ENCODE results near the gene POU3F2. TPM values are rescaled to one million over a fixed set of nuclear protein-coding genes. Genes with fewer than 3 reads are reported as not detected.

The POU3F2 gene
- total RNA-seq (not detected), polyA plus RNA-seq (not detected)

DNA sequence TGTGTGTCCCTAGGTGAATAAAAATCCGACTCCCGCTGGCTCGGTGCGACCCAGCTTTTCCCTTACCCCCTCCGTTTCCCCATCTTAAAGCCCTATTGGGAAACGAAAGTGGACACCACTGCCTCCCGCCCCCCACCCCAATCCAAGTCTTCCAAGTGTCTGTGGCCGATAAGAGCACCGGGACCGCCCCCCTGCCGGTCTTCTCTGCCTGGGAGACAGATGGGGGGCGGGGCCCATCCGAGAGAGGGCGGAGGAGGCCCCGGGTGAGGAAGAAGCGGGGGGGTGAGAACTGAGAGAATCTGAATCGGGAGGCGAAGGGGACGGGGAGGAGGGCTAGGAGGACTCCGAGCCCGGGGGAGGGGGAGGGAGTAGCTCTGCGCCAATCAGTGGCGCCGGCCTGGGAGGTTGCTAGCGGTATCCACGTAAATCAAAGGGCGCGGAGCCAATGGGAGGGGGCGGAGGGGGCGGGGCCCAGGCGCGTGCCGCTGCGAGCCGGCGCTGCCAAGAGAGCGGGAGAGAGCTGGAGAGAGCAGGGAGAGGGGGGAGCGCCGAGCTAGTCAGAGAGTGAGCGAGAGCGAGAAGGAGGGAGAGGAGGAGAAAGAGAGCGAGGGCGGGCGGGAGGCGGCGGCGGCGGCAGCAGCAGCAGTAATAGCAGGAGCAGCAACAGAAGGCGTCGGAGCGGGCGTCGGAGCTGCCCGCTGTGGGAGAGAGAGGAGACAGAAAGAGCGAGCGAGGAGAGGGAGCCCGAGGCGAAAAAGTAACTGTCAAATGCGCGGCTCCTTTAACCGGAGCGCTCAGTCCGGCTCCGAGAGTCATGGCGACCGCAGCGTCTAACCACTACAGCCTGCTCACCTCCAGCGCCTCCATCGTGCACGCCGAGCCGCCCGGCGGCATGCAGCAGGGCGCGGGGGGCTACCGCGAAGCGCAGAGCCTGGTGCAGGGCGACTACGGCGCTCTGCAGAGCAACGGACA is at the start of gene POU3F2:
POU3F2 (plus strand) TSS at position 515 of the 972 bp plus-strand sequence; CDS start at position 815, 300 bp downstream.
- H3K4me3 ChIP-seq (ENCODE audit: low read depth, low read length): peak within 1 kb of the TSS; percentile 77
- no peaks in the 10 kb centered on the region for H3K36me3 ChIP-seq (ENCODE audit: control insufficient read depth, insufficient read depth, low read length)
- H3K27ac Mint-ChIP-seq: peak within 1 kb of the TSS in 2 of 3 donors; percentile 15 to 26
- H3K27ac ChIP-seq (ENCODE audit: insufficient read depth, low read length, poor library complexity, severe bottlenecking): no peak within 1 kb of the TSS
- peaks cover 45% of the 10 kb centered on the region for H3K27me3 ChIP-seq (ENCODE audit: control insufficient read depth, insufficient read depth, low read length)
- ATAC-seq (ENCODE audit: low read depth in 2 of 2) (peak; percentile 62 to 72), DNase-seq (peak; percentile 44 to 78 (median 56))
- peaks cover 12 to 56% (median 42%) of the 10 kb centered on the region in 4 donors for H3K4me1 Mint-ChIP-seq
- peak within 1 kb of the TSS; percentile 84 to 97 (median 94) for H3K4me3 Mint-ChIP-seq
- peaks cover 41% of the 10 kb centered on the region for H3K4me1 ChIP-seq (ENCODE audit: control insufficient read depth, insufficient read depth, low read length, poor library complexity, severe bottlenecking)
- H3K9me3 ChIP-seq (ENCODE audit: control insufficient read depth in 2 of 2, low read length in 2 of 2): no peaks in the 10 kb centered on the region
- H3K36me3 Mint-ChIP-seq: no peaks in the 10 kb centered on the region
- peaks cover 88% of the 10 kb centered on the region for H3K27me3 Mint-ChIP-seq
- peaks cover 0 to 8% (median 0%) of the 10 kb centered on the region in 7 donors for H3K9me3 Mint-ChIP-seq

DNA sequence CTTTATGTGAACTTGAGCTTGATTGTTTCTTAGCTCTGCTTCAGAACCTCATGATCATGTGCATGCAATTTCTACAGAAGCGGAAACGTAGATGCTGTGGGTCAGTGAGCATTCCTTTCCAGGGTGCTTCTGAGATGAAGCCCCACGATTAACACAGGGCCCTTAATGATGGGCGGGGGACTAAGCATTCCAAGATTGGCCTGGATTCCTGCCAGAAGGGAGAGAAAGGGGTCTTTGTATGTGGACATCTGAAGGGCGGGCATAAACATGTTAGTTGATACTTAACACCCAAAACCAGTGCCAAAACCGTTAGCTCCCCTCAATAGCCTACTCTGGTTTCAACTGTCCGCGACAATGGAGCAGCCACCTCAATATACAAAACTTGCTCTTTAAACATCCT is 46.9 kb upstream of the POU3F2 start:
- no peaks in the 10 kb centered on the region for H3K4me1 Mint-ChIP-seq
- no peaks in the 10 kb centered on the region for H3K36me3 Mint-ChIP-seq
- H3K27ac Mint-ChIP-seq: no peak overlapping the region
- DNase-seq (no peak), ATAC-seq (ENCODE audit: low read depth in 2 of 2) (no peak)
- no peaks in the 10 kb centered on the region for H3K36me3 ChIP-seq (ENCODE audit: control insufficient read depth, insufficient read depth, low read length)
- peaks cover 0 to 2% (median 0%) of the 10 kb centered on the region in 7 donors for H3K9me3 Mint-ChIP-seq
- peaks cover under 1% of the 10 kb centered on the region for H3K27me3 ChIP-seq (ENCODE audit: control insufficient read depth, insufficient read depth, low read length)
- peaks cover 24% of the 10 kb centered on the region for H3K27me3 Mint-ChIP-seq
- no peak overlapping the region for H3K27ac ChIP-seq (ENCODE audit: insufficient read depth, low read length, poor library complexity, severe bottlenecking)
- no peaks in the 10 kb centered on the region for H3K4me1 ChIP-seq (ENCODE audit: control insufficient read depth, insufficient read depth, low read length, poor library complexity, severe bottlenecking)
- H3K4me3 Mint-ChIP-seq: no peak overlapping the region
- H3K9me3 ChIP-seq (ENCODE audit: control insufficient read depth in 2 of 2, low read length in 2 of 2): no peaks in the 10 kb centered on the region
- no peak overlapping the region for H3K4me3 ChIP-seq (ENCODE audit: low read depth, low read length)

DNA sequence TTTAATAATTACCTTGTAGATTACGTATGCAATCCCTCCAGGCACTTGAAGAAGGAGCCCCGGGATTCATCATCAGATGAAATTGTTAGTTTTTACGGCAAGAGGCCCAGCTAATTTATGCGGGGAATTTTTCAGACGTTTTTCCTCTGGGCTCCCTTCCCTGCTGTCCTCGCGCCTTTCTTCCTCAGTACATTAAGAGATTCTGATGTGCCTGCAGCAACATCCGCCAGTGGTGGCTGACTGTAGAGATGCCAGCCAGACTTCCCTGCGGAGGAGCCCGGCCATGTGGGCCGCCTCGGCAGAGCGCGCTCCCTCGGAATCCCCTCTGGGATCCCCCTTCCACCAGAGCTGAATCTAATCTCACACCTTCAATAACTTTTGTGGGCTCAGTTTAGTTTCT is 46.4 kb upstream of the POU3F2 start:
- H3K36me3 ChIP-seq (ENCODE audit: control insufficient read depth, insufficient read depth, low read length): no peaks in the 10 kb centered on the region
- ATAC-seq (ENCODE audit: low read depth in 2 of 2) (no peak), DNase-seq (no peak)
- H3K27ac Mint-ChIP-seq: no peak overlapping the region
- H3K9me3 Mint-ChIP-seq: peaks cover 0 to 1% (median 0%) of the 10 kb centered on the region in 7 donors
- H3K27ac ChIP-seq (ENCODE audit: insufficient read depth, low read length, poor library complexity, severe bottlenecking): no peak overlapping the region
- H3K4me1 Mint-ChIP-seq: no peaks in the 10 kb centered on the region
- no peak overlapping the region for H3K4me3 Mint-ChIP-seq
- H3K9me3 ChIP-seq (ENCODE audit: control insufficient read depth in 2 of 2, low read length in 2 of 2): no peaks in the 10 kb centered on the region
- H3K4me3 ChIP-seq (ENCODE audit: low read depth, low read length): no peak overlapping the region
- H3K4me1 ChIP-seq (ENCODE audit: control insufficient read depth, insufficient read depth, low read length, poor library complexity, severe bottlenecking): no peaks in the 10 kb centered on the region
- H3K36me3 Mint-ChIP-seq: no peaks in the 10 kb centered on the region
- peaks cover 24% of the 10 kb centered on the region for H3K27me3 Mint-ChIP-seq
- H3K27me3 ChIP-seq (ENCODE audit: control insufficient read depth, insufficient read depth, low read length): no peaks in the 10 kb centered on the region

DNA sequence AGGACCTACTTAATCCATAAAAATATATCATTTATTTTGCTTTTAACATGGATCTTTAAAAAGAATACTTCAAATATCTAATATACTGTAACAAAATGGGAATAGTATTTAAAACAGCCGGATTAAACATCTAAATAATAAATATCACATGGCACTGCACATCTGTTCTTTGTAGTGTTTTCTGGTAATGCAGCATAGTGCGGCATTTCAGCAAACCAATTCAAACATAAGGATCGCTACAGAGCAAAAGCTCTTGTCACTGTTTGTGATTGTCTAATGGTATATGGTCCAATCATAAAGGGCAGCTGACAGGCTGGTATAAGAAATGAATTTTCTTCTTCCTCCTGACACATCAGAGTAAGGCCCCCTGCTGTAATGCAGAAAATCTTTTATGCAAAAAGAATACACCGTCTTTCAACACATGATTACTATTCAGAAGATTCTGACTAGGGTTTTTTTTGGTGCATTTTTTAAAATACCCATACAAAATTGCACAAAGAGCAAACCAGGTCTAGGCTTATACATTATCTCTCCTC is 40.0 kb upstream of the POU3F2 start:
- no peaks in the 10 kb centered on the region for H3K9me3 ChIP-seq (ENCODE audit: control insufficient read depth in 2 of 2, low read length in 2 of 2)
- H3K27ac Mint-ChIP-seq: no peak overlapping the region
- H3K4me3 ChIP-seq (ENCODE audit: low read depth, low read length): no peak overlapping the region
- no peaks in the 10 kb centered on the region for H3K36me3 ChIP-seq (ENCODE audit: control insufficient read depth, insufficient read depth, low read length)
- ATAC-seq (ENCODE audit: low read depth in 2 of 2) (no peak), DNase-seq (no peak)
- H3K36me3 Mint-ChIP-seq: no peaks in the 10 kb centered on the region
- no peak overlapping the region for H3K4me3 Mint-ChIP-seq
- H3K4me1 ChIP-seq (ENCODE audit: control insufficient read depth, insufficient read depth, low read length, poor library complexity, severe bottlenecking): no peaks in the 10 kb centered on the region
- H3K9me3 Mint-ChIP-seq: peaks cover 0 to 1% (median 0%) of the 10 kb centered on the region in 7 donors
- peaks cover 2% of the 10 kb centered on the region for H3K27me3 ChIP-seq (ENCODE audit: control insufficient read depth, insufficient read depth, low read length)
- H3K27ac ChIP-seq (ENCODE audit: insufficient read depth, low read length, poor library complexity, severe bottlenecking): no peak overlapping the region
- H3K27me3 Mint-ChIP-seq: peaks cover 18% of the 10 kb centered on the region
- no peaks in the 10 kb centered on the region for H3K4me1 Mint-ChIP-seq

DNA sequence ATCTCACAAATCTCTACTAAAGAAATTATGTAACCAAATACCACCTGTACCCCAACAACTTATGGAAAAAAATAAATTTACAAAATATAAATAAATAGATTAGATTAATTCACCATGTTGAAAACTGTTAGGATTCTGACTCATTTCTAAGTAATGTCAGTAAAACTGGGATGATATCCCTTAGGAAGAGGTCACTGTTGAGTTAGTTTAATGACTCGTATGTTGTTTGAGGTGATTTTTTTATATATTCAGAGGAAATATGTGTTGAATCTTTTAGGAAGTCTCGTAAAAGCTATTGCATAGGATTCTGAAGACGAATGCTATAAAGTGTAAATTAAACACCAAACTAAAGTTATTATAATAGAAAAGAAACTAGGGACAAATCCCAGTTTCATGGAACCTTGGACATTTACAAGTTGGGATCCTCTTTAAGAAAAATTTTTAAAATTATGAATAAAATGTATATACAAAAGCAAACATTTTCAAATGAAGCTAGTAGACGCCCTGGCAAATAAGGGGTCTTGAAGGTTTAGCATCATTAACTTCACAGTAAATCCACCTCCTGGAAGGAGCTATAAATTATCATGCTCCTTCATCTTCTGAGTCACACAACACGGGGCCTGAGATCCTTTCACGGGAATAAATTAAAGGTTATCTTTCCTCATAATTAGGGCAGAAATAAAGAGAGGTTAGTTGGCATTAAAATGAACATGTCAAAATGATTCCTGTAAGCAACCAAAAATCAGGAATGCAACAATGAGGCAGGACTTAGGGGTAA is 37.0 kb upstream of the POU3F2 start:
- Mint-ChIP-seq H3K27ac (no peak overlapping the region), H3K9me3 (peaks cover 0 to 1% (median 0%) of the 10 kb centered on the region in 7 donors), H3K4me3 (no peak overlapping the region), H3K36me3 (no peaks in the 10 kb centered on the region), H3K4me1 (no peaks in the 10 kb centered on the region), H3K27me3 (peaks cover 11% of the 10 kb centered on the region)
- H3K27me3 ChIP-seq (ENCODE audit: control insufficient read depth, insufficient read depth, low read length): peaks cover 2% of the 10 kb centered on the region
- H3K9me3 ChIP-seq (ENCODE audit: control insufficient read depth in 2 of 2, low read length in 2 of 2): no peaks in the 10 kb centered on the region
- ATAC-seq (ENCODE audit: low read depth in 2 of 2): no peak
- DNase-seq: no peak
- no peaks in the 10 kb centered on the region for H3K4me1 ChIP-seq (ENCODE audit: control insufficient read depth, insufficient read depth, low read length, poor library complexity, severe bottlenecking)
- H3K36me3 ChIP-seq (ENCODE audit: control insufficient read depth, insufficient read depth, low read length): no peaks in the 10 kb centered on the region
- H3K27ac ChIP-seq (ENCODE audit: insufficient read depth, low read length, poor library complexity, severe bottlenecking): no peak overlapping the region
- H3K4me3 ChIP-seq (ENCODE audit: low read depth, low read length): no peak overlapping the region

DNA sequence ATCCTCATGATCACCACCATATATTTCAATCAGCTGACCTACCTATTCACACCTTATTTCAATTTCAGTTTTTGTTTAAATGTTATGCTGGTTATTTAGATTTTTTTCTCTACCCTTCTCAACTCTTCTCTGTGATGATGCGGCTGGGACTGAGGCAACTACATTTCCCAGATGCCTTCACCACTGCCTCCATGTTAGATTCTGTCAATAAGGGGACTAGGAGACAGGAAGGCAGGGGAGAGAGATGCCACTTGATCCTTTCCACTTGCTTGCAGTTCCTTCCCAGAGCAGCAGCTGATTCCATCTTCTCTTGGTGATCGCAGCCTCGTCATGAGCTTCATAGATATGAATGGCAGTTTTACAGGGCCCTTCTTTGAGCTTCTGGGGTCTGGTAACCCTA is 33.5 kb upstream of the POU3F2 start:
- Histone ChIP-seq H3K4me3 (ENCODE audit: low read depth, low read length) (no peak overlapping the region), H3K36me3 (ENCODE audit: control insufficient read depth, insufficient read depth, low read length) (no peaks in the 10 kb centered on the region), H3K27me3 (ENCODE audit: control insufficient read depth, insufficient read depth, low read length) (no peaks in the 10 kb centered on the region), H3K9me3 (ENCODE audit: control insufficient read depth in 2 of 2, low read length in 2 of 2) (peaks cover 0 to under 1% of the 10 kb centered on the region in 2 experiments), H3K27ac (ENCODE audit: insufficient read depth, low read length, poor library complexity, severe bottlenecking) (no peak overlapping the region), H3K4me1 (ENCODE audit: control insufficient read depth, insufficient read depth, low read length, poor library complexity, severe bottlenecking) (no peaks in the 10 kb centered on the region)
- no peaks in the 10 kb centered on the region for H3K36me3 Mint-ChIP-seq
- H3K9me3 Mint-ChIP-seq: peaks cover 0 to 7% (median 2%) of the 10 kb centered on the region in 7 donors
- DNase-seq: no peak
- peak overlapping the region in 1 of 3 donors; percentile 7 for H3K27ac Mint-ChIP-seq
- no peak overlapping the region for H3K4me3 Mint-ChIP-seq
- H3K27me3 Mint-ChIP-seq: peaks cover 8% of the 10 kb centered on the region
- no peak for ATAC-seq (ENCODE audit: low read depth in 2 of 2)
- H3K4me1 Mint-ChIP-seq: no peaks in the 10 kb centered on the region

DNA sequence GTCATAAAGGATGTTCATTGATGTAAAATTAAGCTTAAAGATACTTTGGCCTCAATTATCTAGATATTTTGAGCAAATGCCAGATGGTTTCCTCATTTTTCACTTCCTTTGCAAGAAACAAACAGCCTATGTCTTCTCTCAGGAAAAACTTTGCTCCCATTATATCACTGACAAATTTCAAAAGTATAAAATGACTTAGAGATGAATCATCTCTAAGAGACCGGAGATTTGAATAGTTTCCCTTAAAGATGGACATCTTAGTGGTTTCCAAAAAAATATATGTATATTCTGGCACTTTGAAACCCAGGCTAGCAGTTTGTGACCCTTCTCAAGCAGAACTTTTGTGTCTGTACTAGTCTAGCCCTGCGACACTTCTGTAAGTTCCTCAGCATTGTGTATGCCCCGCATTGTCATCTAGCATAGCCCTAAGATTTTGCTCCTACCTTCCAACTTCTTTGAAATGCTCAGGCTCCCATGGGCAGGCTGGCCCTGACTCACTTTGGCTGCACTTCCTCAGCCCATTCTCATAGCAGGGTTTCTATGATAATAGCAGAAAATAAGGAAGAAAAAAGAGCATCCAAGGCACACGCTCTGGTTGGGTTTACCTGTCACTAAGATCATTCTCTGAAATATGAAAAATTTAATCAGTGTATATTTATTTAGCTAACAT is 25.7 kb upstream of the POU3F2 start:
- peaks cover 0 to 7% (median 2%) of the 10 kb centered on the region in 7 donors for H3K9me3 Mint-ChIP-seq
- Histone ChIP-seq H3K36me3 (ENCODE audit: control insufficient read depth, insufficient read depth, low read length) (no peaks in the 10 kb centered on the region), H3K27ac (ENCODE audit: insufficient read depth, low read length, poor library complexity, severe bottlenecking) (no peak overlapping the region), H3K4me1 (ENCODE audit: control insufficient read depth, insufficient read depth, low read length, poor library complexity, severe bottlenecking) (no peaks in the 10 kb centered on the region), H3K4me3 (ENCODE audit: low read depth, low read length) (no peak overlapping the region), H3K27me3 (ENCODE audit: control insufficient read depth, insufficient read depth, low read length) (peaks cover 17% of the 10 kb centered on the region), H3K9me3 (ENCODE audit: control insufficient read depth in 2 of 2, low read length in 2 of 2) (peaks cover 0 to 2% of the 10 kb centered on the region in 2 experiments)
- H3K4me3 Mint-ChIP-seq: no peak overlapping the region
- H3K27ac Mint-ChIP-seq: no peak overlapping the region
- H3K36me3 Mint-ChIP-seq: no peaks in the 10 kb centered on the region
- peaks cover 4% of the 10 kb centered on the region for H3K27me3 Mint-ChIP-seq
- no peaks in the 10 kb centered on the region for H3K4me1 Mint-ChIP-seq
- no peak for ATAC-seq (ENCODE audit: low read depth in 2 of 2)
- no peak for DNase-seq

Data from CD4-positive, CD25-positive, alpha-beta regulatory T cell (primary cell).